Activated CD4-positive, alpha-beta T cell treated with anti-CD3 and anti-CD28 coated beads for 1 hour (primary cell): ENCODE results near the gene AGPAT3.
"Not testable (repeated sequence)": the region's sequence is repeated elsewhere in the genome, so short reads cannot be mapped to it uniquely, and the experiment has no call there.

Experiments used
- DNase-seq: peaks from one replicate; pipeline ENCODE4 v3.0.0-alpha.2; 2020

The AGPAT3 gene

GRCh38 chr21:43864962-43865539 is at the start of gene AGPAT3:
TSS of gene AGPAT3 (plus strand) at chr21:43865223. CDS start at chr21:43959682, 94,459 bp downstream.
- DNase-seq = no peak

DNA sequence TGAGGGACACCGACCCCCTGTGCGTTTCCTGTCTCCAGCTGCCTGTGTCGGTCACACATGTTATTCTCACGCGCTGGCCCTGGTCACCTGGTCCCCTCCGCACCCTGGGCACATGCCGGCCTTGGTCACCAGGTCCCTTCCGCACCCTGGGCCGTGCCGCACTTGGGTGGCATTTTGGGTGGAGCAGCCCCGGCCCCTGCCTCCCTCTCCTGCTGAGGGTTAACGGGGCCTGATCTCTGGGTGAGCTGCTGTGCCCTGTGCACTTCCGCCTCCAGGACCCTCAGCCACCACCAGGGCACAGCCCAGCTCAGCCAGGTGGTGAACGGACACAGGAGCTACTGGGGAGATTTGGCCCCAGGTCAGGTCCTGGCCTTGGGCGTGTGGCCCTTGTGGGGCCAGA is 49.0 kb upstream of the AGPAT3 start:
- DNase-seq = no peak

- DNase-seq = no peak
Measured at GRCh38 chr21:43816611-43817071, 48.4 kb upstream of the AGPAT3 start.

DNA sequence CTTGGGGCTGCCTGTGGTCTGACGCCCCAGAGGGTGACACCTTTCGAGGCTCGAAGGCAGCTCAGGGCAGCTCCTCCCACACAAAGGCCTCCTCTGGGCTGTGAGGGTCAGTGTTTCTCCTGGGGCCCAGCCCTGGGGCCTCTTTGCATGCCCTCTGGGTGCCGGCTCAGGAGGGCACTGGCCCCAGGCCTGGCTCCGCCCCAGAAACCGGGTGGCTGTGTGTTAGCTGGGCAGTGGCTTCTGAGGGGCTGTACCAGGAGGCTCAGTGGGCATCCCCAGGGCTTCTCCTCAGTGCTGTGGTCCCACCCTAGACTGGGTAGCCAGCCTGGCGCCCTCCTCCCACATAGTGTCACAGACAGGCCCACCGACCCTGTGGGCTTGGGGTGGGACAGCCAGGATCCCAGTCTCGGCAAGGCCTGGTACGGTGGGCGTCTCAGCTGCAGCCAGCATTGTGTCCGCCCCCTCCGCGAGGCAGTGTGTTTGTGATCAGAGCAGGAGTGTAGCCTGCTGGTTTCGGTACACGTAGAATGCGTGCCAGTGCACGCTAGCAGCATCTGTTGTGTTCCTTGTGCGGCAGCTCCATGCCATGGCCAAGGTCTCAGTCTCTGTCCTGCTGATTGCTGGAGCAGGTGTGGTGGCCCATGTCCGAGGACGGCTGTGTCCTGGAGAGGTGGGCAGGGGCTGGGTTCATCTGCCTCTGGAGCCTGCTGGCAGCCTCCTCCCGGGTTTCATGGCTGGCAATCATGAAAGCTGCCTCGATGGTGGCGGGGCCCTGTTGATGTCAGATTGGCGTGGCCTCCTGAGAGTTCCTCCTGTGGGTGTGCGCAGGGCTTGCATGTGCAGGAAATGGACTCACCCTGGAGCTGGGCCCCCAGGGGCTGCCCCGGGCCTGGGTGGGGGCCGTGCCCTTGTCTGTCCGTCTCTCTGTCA is 47.6 kb upstream of the AGPAT3 start:
- DNase-seq = no peak

GRCh38 chr21:43818685-43819084 is 46.3 kb upstream of the AGPAT3 start:
- DNase-seq = no peak

DNA sequence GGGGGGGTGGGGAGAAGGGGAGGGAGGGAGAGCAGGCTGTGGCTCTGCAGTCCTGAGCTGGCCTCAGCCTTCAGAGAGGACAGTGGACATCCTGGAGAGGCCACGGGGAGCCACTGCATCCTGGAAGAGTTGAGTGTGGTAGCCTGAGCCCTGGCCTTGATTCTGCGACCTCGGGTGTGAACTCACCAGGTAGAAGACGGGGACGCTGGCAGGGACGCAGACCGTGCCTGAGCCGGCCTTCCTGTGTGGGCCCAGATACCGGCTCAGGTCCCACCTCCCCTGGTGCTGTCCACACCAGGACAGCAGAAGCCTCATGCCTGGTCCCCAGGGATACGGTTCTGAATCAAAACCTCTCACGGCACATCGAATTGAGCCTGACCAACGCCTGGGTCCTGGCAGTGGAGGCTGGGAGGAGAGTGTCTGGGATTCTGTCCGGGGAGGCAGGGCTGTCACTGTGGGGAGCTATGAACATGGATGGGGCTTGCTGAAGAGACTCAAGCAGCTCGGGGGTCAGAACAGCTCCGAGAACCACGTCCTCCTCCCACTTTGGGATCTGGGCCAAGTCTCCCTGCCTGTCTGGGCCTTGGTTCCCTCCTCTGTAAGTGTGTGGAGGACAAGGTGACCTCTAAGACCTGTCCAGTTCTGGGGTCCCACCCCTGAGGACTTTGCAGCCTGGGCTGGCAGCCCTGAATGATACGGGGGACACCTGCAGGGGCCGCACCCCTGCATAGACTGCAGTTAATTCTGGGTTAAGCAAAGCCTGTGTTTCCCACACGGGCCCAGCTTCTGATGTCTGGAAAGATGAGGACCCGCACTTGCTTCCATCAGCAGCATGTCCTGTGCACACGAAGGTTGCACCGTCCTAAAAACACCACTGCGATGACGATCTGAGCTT is 45.3 kb upstream of the AGPAT3 start:
- no peak for DNase-seq

GRCh38 chr21:43820466-43820865 is 44.6 kb upstream of the AGPAT3 start:
- DNase-seq = no peak

- DNase-seq = not testable (repeated sequence)
Measured at GRCh38 chr21:43822166-43822565, 42.9 kb upstream of the AGPAT3 start.

GRCh38 chr21:43822741-43823140 is 42.3 kb upstream of the AGPAT3 start:
- DNase-seq = not testable (repeated sequence)

GRCh38 chr21:43824333-43825241 is 40.4 kb upstream of the AGPAT3 start:
- DNase-seq = no peak

- no peak for DNase-seq
Measured at GRCh38 chr21:43825242-43825935, 39.6 kb upstream of the AGPAT3 start.

GRCh38 chr21:43825936-43826622 is 38.9 kb upstream of the AGPAT3 start:
- DNase-seq = no peak

- DNase-seq = no peak
Measured at GRCh38 chr21:43826623-43826974, 38.4 kb upstream of the AGPAT3 start.

DNA sequence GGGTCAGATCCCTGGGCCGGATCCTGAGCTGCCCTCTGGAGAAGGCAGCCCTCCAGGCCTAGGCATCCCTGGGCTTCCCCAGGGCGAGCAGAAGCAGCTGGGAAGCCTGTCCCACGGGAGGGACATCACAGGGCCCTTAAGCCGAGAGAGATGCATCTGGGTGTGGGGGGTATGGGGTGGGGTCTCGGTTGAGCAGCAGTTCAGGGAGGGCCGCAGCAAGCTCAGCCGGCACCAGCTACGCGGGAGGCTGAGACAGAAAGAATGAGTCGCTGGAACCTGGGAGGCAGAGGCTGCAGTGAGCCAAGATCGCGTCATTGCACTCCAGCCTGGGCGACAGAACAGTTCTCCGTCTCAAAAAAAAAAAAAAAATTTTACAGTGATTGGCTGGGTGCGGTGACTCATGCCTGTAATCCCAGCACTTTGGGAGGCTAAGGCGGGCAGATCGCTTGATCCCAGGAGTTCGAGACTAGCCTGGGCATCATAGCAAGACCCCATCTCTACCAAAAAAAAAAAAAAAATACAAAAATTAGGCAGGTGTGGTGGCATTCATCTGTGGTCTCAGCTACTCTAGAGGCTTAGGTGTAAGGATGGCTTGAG is 37.9 kb upstream of the AGPAT3 start:
- no peak for DNase-seq

DNA sequence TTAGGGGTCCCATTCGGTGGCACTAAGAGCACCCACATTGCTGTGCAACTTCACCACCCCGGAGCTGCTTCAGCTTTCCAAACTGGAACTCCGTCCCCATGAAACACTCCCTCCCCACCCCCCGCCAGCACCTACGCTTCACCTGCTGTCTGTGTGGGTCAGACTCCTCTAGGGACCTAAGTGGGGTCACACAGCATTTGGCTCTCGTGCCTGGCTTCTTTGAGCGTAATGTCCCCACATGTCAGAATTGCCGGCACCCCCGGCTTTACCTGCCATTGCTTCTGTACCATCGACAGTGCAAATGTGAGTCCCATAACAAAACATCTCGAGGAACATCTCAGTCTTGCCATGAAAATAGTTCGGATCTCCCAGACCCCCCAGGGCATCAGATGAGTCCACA is 35.9 kb upstream of the AGPAT3 start:
- DNase-seq = no peak

DNA sequence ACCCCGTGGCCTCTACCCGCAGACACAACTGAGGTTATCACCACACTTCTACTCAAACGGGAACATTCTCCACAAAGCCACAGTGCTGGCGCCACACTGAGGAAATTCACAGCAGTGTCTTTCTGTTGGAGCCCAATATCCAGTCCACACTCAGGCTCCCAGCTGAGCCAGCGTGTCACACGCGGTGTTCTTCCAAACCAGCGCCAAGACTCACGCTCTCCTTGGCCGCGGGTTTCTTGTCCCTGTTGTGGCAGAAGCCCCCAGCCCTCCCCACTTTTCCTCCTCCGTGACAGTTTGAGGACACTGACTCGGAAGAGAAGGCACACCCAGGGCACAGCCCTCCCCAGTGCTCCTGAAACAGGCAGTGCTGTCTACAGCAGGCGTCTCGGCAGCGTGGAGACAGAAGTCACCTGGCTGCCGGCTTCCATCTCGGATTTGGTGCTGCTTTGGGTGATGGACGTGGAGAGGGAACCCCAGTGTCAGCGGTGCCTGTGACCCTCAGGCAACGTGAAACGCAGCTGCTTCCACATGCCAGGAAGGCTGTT is 35.4 kb upstream of the AGPAT3 start:
- no peak for DNase-seq

- DNase-seq = no peak
Measured at GRCh38 chr21:43832158-43832550, 32.9 kb upstream of the AGPAT3 start.

- no peak for DNase-seq
Measured at GRCh38 chr21:43832648-43833047, 32.4 kb upstream of the AGPAT3 start.

DNA sequence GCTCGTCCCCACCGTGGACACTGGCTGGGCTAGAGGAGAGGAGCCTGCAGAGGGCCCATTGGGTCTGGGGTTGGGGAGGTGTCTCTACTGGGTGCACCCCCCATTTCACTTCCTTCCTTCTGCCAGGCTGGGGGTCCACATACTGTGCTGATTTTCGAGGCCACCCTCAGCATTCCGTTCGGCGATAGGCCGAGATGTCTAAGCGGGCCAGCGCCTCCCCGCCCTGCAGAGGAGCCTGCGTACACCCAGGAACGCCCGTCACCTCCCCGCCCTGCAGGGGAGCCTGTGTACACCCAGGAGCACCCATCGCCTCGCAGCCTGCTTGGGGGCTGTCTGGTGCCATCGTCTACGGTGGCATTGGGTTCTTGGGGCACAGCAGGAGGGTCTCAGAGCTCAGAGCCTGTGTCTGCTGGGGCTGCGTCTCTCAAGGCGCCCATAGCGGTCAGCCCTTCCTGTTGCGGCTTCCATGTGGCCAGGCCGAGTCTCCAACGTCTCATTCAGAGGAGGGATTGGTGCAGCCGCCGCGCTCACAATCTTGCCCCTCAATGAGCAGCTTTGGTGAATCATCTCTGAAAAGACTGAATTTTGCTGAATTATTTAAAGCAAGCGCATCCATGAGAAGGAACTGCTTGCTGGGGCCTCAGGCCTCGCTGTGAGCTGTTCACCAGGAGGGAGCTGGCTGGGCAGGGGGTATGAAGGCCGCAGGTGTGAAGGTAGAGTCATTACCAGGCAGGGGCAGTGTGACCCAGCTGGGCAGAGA is 30.7 kb upstream of the AGPAT3 start:
- no peak for DNase-seq
